HUES48 (cell line): Measurements from ENCODE around the gene ABHD5.
A peak's percentile ranks its signal among the peaks of the same experiment; 100 is the strongest.

Experiments
- H3K27ac ChIP-seq: one replicate; pipeline ENCODE4 v1.7.0; 2013; ENCODE audit warnings: low read depth, low read length, inconsistent platforms
- H3K27me3 ChIP-seq: 2 replicates; pipeline ENCODE4 v1.6.1; 2013; ENCODE audit warnings: mild to moderate bottlenecking, low read length; ENCODE audit not compliant: control insufficient read depth, insufficient read depth
- H3K36me3 ChIP-seq: 2 replicates; pipeline ENCODE4 v1.6.1; 2013; ENCODE audit warnings: low read length; ENCODE audit not compliant: control insufficient read depth, insufficient read depth
- H3K4me1 ChIP-seq: 2 replicates; pipeline ENCODE4 v1.6.1; 2013; ENCODE audit warnings: mild to moderate bottlenecking, low read length; ENCODE audit not compliant: control insufficient read depth, insufficient read depth
- H3K4me3 ChIP-seq: 2 replicates; pipeline ENCODE4 v1.5.1; 2013; ENCODE audit warnings: mild to moderate bottlenecking, low read depth, low read length
- H3K9ac ChIP-seq: 2 replicates; pipeline ENCODE4 v1.6.1; 2013; ENCODE audit warnings: mild to moderate bottlenecking, low read depth, low read length, moderate library complexity
- H3K9me3 ChIP-seq: 2 replicates; pipeline ENCODE4 v1.6.1; 2013; ENCODE audit warnings: low read length; ENCODE audit not compliant: control insufficient read depth, insufficient read depth

ABHD5 gene

DNA sequence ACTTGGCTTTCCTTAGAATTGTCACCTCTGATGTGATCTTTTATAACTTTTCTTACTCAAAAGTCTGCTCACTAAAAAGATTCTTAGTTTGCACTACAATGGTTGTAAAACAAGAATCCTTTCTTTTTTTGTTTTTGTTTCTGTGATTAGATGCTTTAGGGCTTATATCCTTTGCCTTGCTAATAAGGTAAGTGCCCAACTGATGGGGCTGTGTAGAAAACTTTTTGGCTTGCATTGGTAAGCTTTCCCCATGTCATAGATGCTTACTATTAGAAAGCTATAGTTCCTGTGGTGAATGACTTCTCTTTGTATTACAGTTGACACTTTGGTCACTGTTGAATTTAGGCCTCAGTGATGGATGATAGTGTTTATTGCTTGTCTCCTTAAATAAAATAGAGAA, 5.1 kb downstream of the ABHD5 start:
- no peaks in the 10 kb centered on the region for H3K9me3 ChIP-seq
- H3K4me3 ChIP-seq, result no peak overlapping the region; the same call in 1 of the 2 replicates
- no peaks in the 10 kb centered on the region for H3K36me3 ChIP-seq

DNA sequence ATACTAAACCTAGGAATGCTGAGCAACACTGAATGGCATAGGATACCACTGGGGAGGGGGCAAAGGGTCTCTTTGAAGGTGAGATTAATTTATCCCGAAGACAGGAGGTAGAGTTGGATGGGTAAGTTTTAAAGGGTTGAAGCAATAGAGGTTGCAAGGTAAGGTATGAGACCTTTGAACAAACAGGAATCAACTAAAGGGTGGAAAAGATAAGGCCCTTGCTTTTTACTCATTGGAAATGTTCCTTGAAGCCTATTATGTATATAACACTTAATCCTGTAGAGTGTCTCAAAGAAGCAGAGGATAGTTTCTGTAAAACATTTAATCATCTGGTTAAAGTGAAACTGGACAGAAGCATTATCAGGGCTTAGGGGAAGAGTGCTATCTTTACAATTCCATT, 5.7 kb downstream of the ABHD5 start:
- Histone ChIP-seq H3K4me1 (peaks cover 64% of the 10 kb centered on the region), H3K27ac (peak overlapping the region; percentile 29), H3K4me3 (no peak overlapping the region; the same call in 1 of the 2 replicates)

More for the DNA sequence above, 5.1 kb downstream of the ABHD5 start:
- H3K9ac ChIP-seq, result no peak overlapping the region
- H3K4me1 ChIP-seq, result peaks cover 64% of the 10 kb centered on the region
- no peaks in the 10 kb centered on the region for H3K27me3 ChIP-seq
- peak overlapping the region; percentile 29 for H3K27ac ChIP-seq

DNA sequence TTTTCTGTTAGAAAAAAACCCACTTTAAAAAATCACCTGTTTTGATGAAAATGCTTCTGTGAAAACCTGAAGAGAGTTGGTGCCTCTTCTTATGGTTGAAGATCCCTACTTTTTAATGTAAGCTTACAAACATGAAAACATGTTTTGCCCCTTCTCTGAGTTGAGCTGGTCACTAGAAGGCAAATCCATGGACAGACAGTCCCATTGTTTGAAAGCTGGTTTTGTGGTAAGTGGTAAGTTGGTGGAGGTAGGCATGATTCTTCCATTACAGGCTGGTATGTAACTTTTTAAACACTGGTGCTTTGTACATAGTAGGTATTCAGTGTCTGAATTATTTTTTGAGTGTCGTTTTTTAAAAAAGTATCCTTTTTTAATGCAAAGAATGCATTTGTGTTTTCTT, 6.1 kb downstream of the ABHD5 start:
- no peak overlapping the region for H3K4me3 ChIP-seq
- no peaks in the 10 kb centered on the region for H3K9me3 ChIP-seq
- peaks cover 8% of the 10 kb centered on the region for H3K36me3 ChIP-seq
- no peaks in the 10 kb centered on the region for H3K27me3 ChIP-seq
- no peak overlapping the region for H3K9ac ChIP-seq
- peak overlapping the region; percentile 26 for H3K27ac ChIP-seq
- peaks cover 60% of the 10 kb centered on the region for H3K4me1 ChIP-seq

More for the DNA sequence above, 5.7 kb downstream of the ABHD5 start:
- Histone ChIP-seq H3K9ac (no peak overlapping the region), H3K36me3 (peaks cover 3% of the 10 kb centered on the region), H3K9me3 (no peaks in the 10 kb centered on the region), H3K27me3 (no peaks in the 10 kb centered on the region)

DNA sequence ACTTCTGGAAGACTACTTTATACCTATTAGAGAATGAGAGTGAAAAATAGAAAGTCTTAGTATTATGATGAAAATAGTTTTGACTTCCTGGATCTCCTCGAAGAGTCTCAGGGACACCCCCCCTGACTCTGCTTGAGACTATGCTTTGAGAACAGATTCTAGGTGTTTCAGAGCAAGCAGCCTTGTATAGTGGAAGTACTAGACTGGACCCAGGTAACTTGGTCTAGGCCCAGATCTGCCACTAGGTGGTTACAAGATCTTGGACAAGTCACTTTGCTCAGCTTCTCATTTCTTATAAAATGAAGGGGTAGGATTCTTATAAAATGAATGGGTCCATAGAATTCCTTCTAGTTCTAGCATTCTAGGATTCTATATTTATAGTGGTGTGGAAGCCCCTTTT, 9.1 kb downstream of the ABHD5 start:
- H3K36me3 ChIP-seq, result peaks cover 17% of the 10 kb centered on the region
- H3K27me3 ChIP-seq, result no peaks in the 10 kb centered on the region
- no peak overlapping the region for H3K27ac ChIP-seq
- H3K4me3 ChIP-seq, result no peak overlapping the region
- H3K4me1 ChIP-seq, result peaks cover 38% of the 10 kb centered on the region
- H3K9me3 ChIP-seq, result no peaks in the 10 kb centered on the region
- H3K9ac ChIP-seq, result no peak overlapping the region

DNA sequence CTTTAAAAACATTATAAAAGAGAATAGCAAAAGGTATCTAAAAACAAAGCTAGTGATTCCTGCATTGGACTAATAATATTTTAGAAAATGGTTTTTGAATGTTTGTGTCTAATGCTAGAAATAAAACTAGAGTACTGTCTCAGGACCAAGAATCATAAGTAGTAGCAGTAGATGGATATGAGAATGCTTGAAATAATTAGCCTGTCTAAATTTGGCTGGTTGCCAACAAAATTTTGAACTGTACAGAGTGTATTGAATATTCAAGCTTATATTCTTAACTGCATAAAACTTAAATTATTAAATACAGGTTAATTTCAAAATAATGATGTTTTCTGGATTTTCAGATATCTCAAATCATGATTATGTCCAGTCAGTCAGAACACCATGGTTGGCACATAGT, 14.0 kb downstream of the ABHD5 start:
- Histone ChIP-seq H3K4me1 (no peaks in the 10 kb centered on the region), H3K27ac (no peak overlapping the region), H3K27me3 (no peaks in the 10 kb centered on the region), H3K36me3 (peaks cover 17% of the 10 kb centered on the region), H3K4me3 (no peak overlapping the region), H3K9me3 (no peaks in the 10 kb centered on the region), H3K9ac (no peak overlapping the region)

DNA sequence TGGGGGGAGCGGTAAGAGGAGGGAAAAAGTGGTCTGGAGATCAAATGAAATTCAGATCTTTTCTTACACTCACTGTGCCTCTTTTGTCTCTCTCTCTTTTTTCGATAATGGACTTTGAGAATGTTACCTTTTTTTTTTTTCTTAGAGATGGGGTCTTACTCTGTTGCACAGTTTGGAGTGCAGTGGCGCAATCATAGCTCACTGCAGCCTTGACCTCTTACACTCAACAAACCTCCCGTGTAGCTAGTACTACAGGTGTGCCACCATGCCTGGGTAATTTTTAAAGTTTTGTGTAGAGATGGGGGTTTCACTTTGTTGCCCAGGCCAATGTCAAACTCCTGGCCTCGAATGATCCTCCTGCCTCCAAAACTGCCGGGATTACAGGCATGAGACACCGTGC, 15.6 kb downstream of the ABHD5 start:
- Histone ChIP-seq H3K36me3 (peaks cover 20% of the 10 kb centered on the region), H3K27ac (no peak overlapping the region), H3K4me3 (no peak overlapping the region)

DNA sequence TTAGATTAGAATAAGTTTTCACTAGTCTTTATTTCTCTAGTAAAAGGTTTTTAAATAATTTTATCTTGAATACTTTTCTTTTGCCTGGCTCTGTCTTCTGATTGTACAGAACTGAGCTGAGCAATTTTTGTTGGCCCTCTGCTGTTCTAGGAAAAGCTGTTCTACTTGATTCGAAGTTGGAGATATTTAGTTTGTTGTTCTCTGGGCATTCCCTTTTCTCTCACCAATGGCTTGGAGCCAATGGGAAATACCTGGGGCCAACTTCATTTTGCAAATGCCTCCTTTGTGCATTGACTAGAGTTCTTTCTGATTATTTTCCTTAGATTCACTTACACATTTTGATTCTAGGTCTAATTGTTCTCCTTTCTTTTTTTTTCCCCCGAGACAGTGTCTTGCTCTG, 16.5 kb downstream of the ABHD5 start:
- Histone ChIP-seq H3K9ac (no peak overlapping the region), H3K4me1 (no peaks in the 10 kb centered on the region), H3K27ac (no peak overlapping the region), H3K27me3 (no peaks in the 10 kb centered on the region), H3K9me3 (no peaks in the 10 kb centered on the region), H3K36me3 (peaks cover 19% of the 10 kb centered on the region), H3K4me3 (no peak overlapping the region)

More for the DNA sequence above, 15.6 kb downstream of the ABHD5 start:
- Histone ChIP-seq H3K9ac (no peak overlapping the region), H3K4me1 (no peaks in the 10 kb centered on the region), H3K9me3 (no peaks in the 10 kb centered on the region), H3K27me3 (no peaks in the 10 kb centered on the region)

DNA sequence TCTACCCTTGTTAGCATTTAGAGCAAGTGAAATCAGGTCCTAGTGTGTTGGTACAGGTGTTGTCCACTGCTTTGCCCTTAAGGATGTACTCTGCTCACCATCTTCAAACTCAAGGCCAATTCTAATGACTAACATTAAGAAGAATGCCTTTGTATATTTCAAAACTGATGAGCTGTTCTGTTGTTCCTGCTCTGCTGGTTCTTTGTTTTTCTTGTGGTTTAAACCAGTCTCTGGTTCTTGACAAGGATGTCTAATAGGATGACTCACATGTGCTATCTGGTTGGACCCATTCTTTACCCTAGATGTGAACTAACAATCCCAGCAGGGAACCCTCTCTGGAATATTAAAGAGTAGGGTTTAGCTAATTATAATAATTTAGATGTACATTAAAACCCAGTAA, 17.3 kb downstream of the ABHD5 start:
- H3K4me1 ChIP-seq, result no peaks in the 10 kb centered on the region
- no peaks in the 10 kb centered on the region for H3K9me3 ChIP-seq
- no peaks in the 10 kb centered on the region for H3K27me3 ChIP-seq
- H3K36me3 ChIP-seq, result peaks cover 18% of the 10 kb centered on the region
- no peak overlapping the region for H3K4me3 ChIP-seq
- no peak overlapping the region for H3K27ac ChIP-seq
- H3K9ac ChIP-seq, result no peak overlapping the region

DNA sequence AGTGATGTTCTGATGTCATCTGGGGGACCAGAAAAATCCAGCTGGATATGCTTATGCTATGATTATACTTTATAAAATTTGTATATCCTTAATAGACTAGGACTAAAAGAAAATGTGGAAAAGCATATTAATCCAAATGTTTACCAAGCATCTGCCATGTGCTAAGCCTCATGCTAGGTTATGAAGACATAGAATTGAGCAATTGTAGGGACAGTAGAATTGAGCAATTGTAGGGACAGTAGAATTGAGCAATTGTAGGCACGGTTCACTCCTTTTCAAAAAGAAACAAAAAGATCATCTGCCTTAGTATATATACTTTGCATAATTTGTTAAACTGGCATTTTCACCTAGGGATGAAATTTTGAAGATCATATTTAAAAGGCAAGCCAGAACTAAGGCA, 18.3 kb downstream of the ABHD5 start:
- Histone ChIP-seq H3K9me3 (no peaks in the 10 kb centered on the region), H3K27me3 (no peaks in the 10 kb centered on the region), H3K27ac (no peak overlapping the region), H3K4me1 (no peaks in the 10 kb centered on the region), H3K4me3 (no peak overlapping the region), H3K36me3 (peaks cover 22% of the 10 kb centered on the region), H3K9ac (no peak overlapping the region)

DNA sequence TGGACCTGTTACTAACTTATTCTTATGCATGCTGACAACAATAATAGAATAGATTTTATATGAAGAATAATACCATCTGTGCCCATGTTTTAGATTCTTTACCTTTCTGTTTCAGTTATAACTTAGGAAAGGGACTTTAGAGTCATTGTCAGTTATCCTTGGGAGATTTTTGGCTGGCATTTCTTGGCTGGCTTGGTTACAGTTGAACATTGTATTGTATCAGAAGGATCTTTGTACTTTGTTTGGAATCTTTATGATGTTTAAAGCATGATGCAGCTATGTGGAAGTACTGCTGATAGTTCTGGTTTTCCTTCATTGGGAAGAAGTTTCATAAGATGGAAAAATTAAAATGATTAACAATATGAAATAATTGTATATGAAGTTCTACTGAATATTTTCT, 19.9 kb downstream of the ABHD5 start:
- no peaks in the 10 kb centered on the region for H3K9me3 ChIP-seq
- peaks cover 29% of the 10 kb centered on the region for H3K36me3 ChIP-seq

DNA sequence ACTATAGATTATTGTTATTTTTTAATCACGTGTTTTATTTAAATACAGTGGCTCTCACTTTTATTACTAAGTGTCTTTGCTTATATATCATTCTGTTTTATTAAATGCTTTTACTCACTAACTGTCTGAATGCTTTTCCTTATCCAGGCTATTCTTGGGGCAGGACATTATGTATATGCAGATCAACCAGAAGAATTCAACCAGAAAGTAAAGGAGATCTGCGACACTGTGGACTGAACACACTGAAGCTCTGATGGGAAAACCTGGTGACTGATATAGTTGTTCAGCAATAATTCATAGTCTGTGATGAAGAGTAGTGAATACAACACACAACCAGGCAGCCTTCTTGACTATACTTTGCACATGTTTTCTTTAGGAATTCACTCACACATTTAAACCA, 27.6 kb downstream of the ABHD5 start:
- Histone ChIP-seq H3K27ac (no peak overlapping the region), H3K9ac (no peak overlapping the region), H3K4me1 (no peaks in the 10 kb centered on the region), H3K4me3 (no peak overlapping the region), H3K27me3 (no peaks in the 10 kb centered on the region), H3K9me3 (no peaks in the 10 kb centered on the region), H3K36me3 (peaks cover 39% of the 10 kb centered on the region)

More for the DNA sequence above, 19.9 kb downstream of the ABHD5 start:
- H3K4me3 ChIP-seq, result no peak overlapping the region
- H3K4me1 ChIP-seq, result no peaks in the 10 kb centered on the region
- no peak overlapping the region for H3K27ac ChIP-seq
- no peaks in the 10 kb centered on the region for H3K27me3 ChIP-seq
- no peak overlapping the region for H3K9ac ChIP-seq
